Thyroid gland (tissue), 4 donors: Measurements from ENCODE around the gene ABCC11. TPM values are rescaled to one million over a fixed set of nuclear protein-coding genes. Genes with fewer than 3 reads are reported as not detected.

Experiments
- DNase-seq, 2 donors: peaks; one replicate each; pipeline ENCODE4 v3.0.0-alpha.2; 2019
- H3K27ac ChIP-seq, 3 donors: fragments of 200-600 bp; sonication (generic); 1 replicate in 2 of 3; 2 replicates in 1 of 3; pipeline ENCODE4 v1.5.1; 2016 to 2019; ENCODE audit warnings: mild to moderate bottlenecking in 1 of 3, moderate library complexity in 1 of 3
- H3K27me3 ChIP-seq: fragments of 200-600 bp; sonication (generic); one replicate; pipeline ENCODE4 v1.5.1; 2019
- H3K36me3 ChIP-seq, 2 donors: fragments of 200-600 bp; sonication (generic); one replicate each; pipeline ENCODE4 v1.5.1; 2016 to 2019
- H3K4me1 ChIP-seq, 2 donors: fragments of 200-600 bp; sonication (generic); one replicate each; pipeline ENCODE4 v1.5.1; 2017 to 2019
- H3K4me3 ChIP-seq, 3 donors: fragments of 200-600 bp; sonication (generic); replicated peaks in 1 of 3; 1 replicate in 2 of 3; 2 replicates in 1 of 3; pipeline ENCODE4 v1.5.1; 2016; ENCODE audit warnings: mild to moderate bottlenecking in 1 of 3
- H3K9me3 ChIP-seq: fragments of 200-600 bp; sonication (generic); one replicate; pipeline ENCODE4 v1.5.1; 2017
- CTCF ChIP-seq, 6 experiments: fragments of 200-600 bp in 3 of 6; fragments of 450-650 bp in 3 of 6; sonication (generic) in 3 of 6; IDR thresholded peaks; one replicate each; pipeline ENCODE4 v1.5.1; 2016 to 2019; ENCODE audit warnings: antibody characterized with exemption in 6 of 6, mild to moderate bottlenecking in 2 of 6, inconsistent platforms in 1 of 6, moderate library complexity in 1 of 6
- POLR2A ChIP-seq, 2 donors: fragments of 450-650 bp; IDR thresholded peaks; one replicate each; pipeline ENCODE4 v1.6.1; 2017; ENCODE audit warnings: antibody characterized with exemption in 2 of 2, mild to moderate bottlenecking in 2 of 2, moderate library complexity in 1 of 2
- WGBS, 2 donors: methylation state at CpG; one replicate each; pipeline ENCODE4 v1.1.5; 2017; 5-methylcytosine and 5-hydroxymethylcytosine counted together
- intact Hi-C: fragments of 100-400 bp; cut with DNase I; formaldehyde crosslinking; loops from one replicate; pipeline ENCODE4 v1.15.1; 2023
- total RNA-seq, 4 donors: library from RNA; depleted of rRNA; stranded (reverse); fragments of >200 nt; gene quantifications; one replicate each; pipeline ENCODE4 v1.2.3, GENCODE V29; 2016

ABCC11 gene
- total RNA-seq, 4 donors from 2014 or later, result 0.27 TPM; not detected in 3

GRCh38 chr16:48143812-48144368 lies 103.4 kb downstream of the ABCC11 start:
- intact Hi-C loops, result no loop called here
- no peaks in the 10 kb centered on the region for H3K4me1 ChIP-seq
- no peaks in the 10 kb centered on the region for H3K36me3 ChIP-seq
- no peaks in the 10 kb centered on the region for H3K27me3 ChIP-seq
- no peak for DNase-seq
- no peaks in the 10 kb centered on the region for H3K9me3 ChIP-seq
- TF ChIP-seq CTCF (IDR thresholded peaks at IDR 0.05) (no peak), POLR2A (IDR thresholded peaks at IDR 0.05) (no peak)
- no peak overlapping the region for H3K4me3 ChIP-seq
- 91 to 97% methylated on average over 9 of the region's 9 CpGs for WGBS, 2 donors
- H3K27ac ChIP-seq, result no peak overlapping the region

GRCh38 chr16:48140821-48141220 lies 106.5 kb downstream of the ABCC11 start:
- intact Hi-C loops, result no loop called here
- H3K9me3 ChIP-seq, result no peaks in the 10 kb centered on the region
- WGBS, 2 donors, result 92 to 96% methylated on average over 6 of the region's 6 CpGs
- DNase-seq, result no peak
- TF ChIP-seq POLR2A (IDR thresholded peaks at IDR 0.05) (no peak), CTCF (IDR thresholded peaks at IDR 0.05) (no peak)
- H3K27me3 ChIP-seq, result no peaks in the 10 kb centered on the region
- H3K4me1 ChIP-seq, result peaks cover 9 to 22% of the 10 kb centered on the region in 2 donors
- no peaks in the 10 kb centered on the region for H3K36me3 ChIP-seq
- no peak overlapping the region for H3K4me3 ChIP-seq
- H3K27ac ChIP-seq, result no peak overlapping the region

GRCh38 chr16:48139517-48139916 lies 107.8 kb downstream of the ABCC11 start:
- Histone ChIP-seq H3K36me3 (no peaks in the 10 kb centered on the region), H3K27me3 (no peaks in the 10 kb centered on the region), H3K9me3 (no peaks in the 10 kb centered on the region), H3K4me3 (no peak overlapping the region), H3K27ac (no peak overlapping the region), H3K4me1 (peaks cover 9 to 22% of the 10 kb centered on the region in 2 donors)
- 93 to 97% methylated on average over 3 of the region's 3 CpGs for WGBS, 2 donors
- intact Hi-C loops, result no loop called here
- no peak for TF ChIP-seq POLR2A (IDR thresholded peaks at IDR 0.05)
- no peak for TF ChIP-seq CTCF (IDR thresholded peaks at IDR 0.05)
- no peak for DNase-seq

GRCh38 chr16:48138543-48138942 lies 108.8 kb downstream of the ABCC11 start:
- H3K4me3 ChIP-seq, result no peak overlapping the region
- DNase-seq, result no peak
- TF ChIP-seq CTCF (IDR thresholded peaks at IDR 0.05) (no peak), POLR2A (IDR thresholded peaks at IDR 0.05) (no peak)
- H3K27ac ChIP-seq, result no peak overlapping the region
- intact Hi-C loops, result no loop called here
- H3K4me1 ChIP-seq, result peaks cover 9 to 29% of the 10 kb centered on the region in 2 donors
- 82 to 87% methylated on average over 2 of the region's 2 CpGs for WGBS, 2 donors
- no peaks in the 10 kb centered on the region for H3K27me3 ChIP-seq
- no peaks in the 10 kb centered on the region for H3K9me3 ChIP-seq
- no peaks in the 10 kb centered on the region for H3K36me3 ChIP-seq

- peaks cover 16 to 34% of the 10 kb centered on the region in 2 donors for H3K4me1 ChIP-seq
- no peak overlapping the region for H3K4me3 ChIP-seq
- WGBS, 2 donors, result 58 to 74% methylated on average over 3 of the region's 3 CpGs
- DNase-seq, result no peak
- H3K9me3 ChIP-seq, result no peaks in the 10 kb centered on the region
- H3K36me3 ChIP-seq, result no peaks in the 10 kb centered on the region
- no peak overlapping the region for H3K27ac ChIP-seq
- TF ChIP-seq CTCF (IDR thresholded peaks at IDR 0.05) (no peak), POLR2A (IDR thresholded peaks at IDR 0.05) (no peak)
- intact Hi-C loops, result no loop called here
- H3K27me3 ChIP-seq, result no peaks in the 10 kb centered on the region
Observed at GRCh38 chr16:48137822-48138221, 109.5 kb downstream of the ABCC11 start.
